OCI-LY7 (cell line): Measurements from ENCODE around the gene MLF1. TPM values are rescaled to one million over a fixed set of nuclear protein-coding genes. Genes with fewer than 3 reads are reported as not detected.
"Not testable (repeated sequence)": the region's sequence is repeated elsewhere in the genome, so short reads cannot be mapped to it uniquely, and the experiment has no call there.

ENCODE experiments used
- BruUV-seq: library from RNA; stranded (reverse); fragments of 400-500 nt; replicated peaks from 2 replicates; lab custom pipeline; 2021; lab: Mats Ljungman, UMichigan
- CTCF ChIA-PET: fragments of 300-600 bp; sonication (Branson Sonifier 250); formaldehyde crosslinking; loops from one replicate; lab custom pipeline; 2022; ENCODE audit warnings: antibody characterized with exemption; ENCODE audit not compliant: unreplicated experiment; lab: Charles Lee
- POLR2A ChIA-PET: fragments of 300-600 bp; sonication (Branson Sonifier 250); formaldehyde crosslinking; loops from one replicate; lab custom pipeline; 2022; ENCODE audit warnings: antibody characterized with exemption; lab: Charles Lee
- DNase-seq: peaks from one replicate; pipeline ENCODE4 v3.0.0-alpha.2; 2015; ENCODE audit warnings: low spot score
- H2AFZ ChIP-seq: fragments of 200-600 bp; sonication (generic), shearing (Covaris generic); 2 replicates; pipeline ENCODE4 v1.6.1; 2014; ENCODE audit warnings: mild to moderate bottlenecking, antibody characterized with exemption, low read length, moderate library complexity
- H3K27ac ChIP-seq: fragments of 200-600 bp; sonication (generic); 2 replicates; pipeline ENCODE4 v1.5.1; 2014; ENCODE audit warnings: mixed run types, low read depth, mild to moderate bottlenecking, moderate library complexity, low read length, inconsistent platforms; ENCODE audit not compliant: poor library complexity, severe bottlenecking
- H3K36me3 ChIP-seq: fragments of 200-600 bp; sonication (generic); 2 replicates; pipeline ENCODE4 v1.6.1; 2014; ENCODE audit warnings: mild to moderate bottlenecking, antibody characterized with exemption, low read length, moderate library complexity, mixed read lengths; ENCODE audit not compliant: insufficient read depth
- H3K4me1 ChIP-seq: fragments of 200-600 bp; sonication (generic); 2 replicates; pipeline ENCODE4 v1.5.1; 2014; ENCODE audit warnings: mild to moderate bottlenecking, low read length; ENCODE audit not compliant: insufficient read depth, poor library complexity, severe bottlenecking
- H3K4me2 ChIP-seq: fragments of 200-600 bp; sonication (generic); 2 replicates; pipeline ENCODE4 v1.6.1; 2014; ENCODE audit warnings: mild to moderate bottlenecking, low read length
- H3K4me3 ChIP-seq: fragments of 200-600 bp; sonication (generic); 2 replicates; pipeline ENCODE4 v1.5.1; 2014; ENCODE audit warnings: mild to moderate bottlenecking, low read depth, low read length; ENCODE audit not compliant: poor library complexity, severe bottlenecking
- H3K79me2 ChIP-seq: fragments of 200-600 bp; sonication (generic); 2 replicates; pipeline ENCODE4 v1.6.1; 2016; ENCODE audit warnings: low read depth, mild to moderate bottlenecking, low read length, moderate library complexity, mixed read lengths; ENCODE audit not compliant: insufficient read depth
- H3K9me2 ChIP-seq: fragments of 200-600 bp; sonication (generic); 2 replicates; pipeline ENCODE4 v1.6.1; 2016; ENCODE audit warnings: mild to moderate bottlenecking, low read length, mixed read lengths; ENCODE audit not compliant: insufficient read depth
- H3K9me3 ChIP-seq: fragments of 200-600 bp; sonication (generic); 2 replicates; pipeline ENCODE4 v1.6.1; 2014; ENCODE audit warnings: mild to moderate bottlenecking, mixed run types, low read length, mixed read lengths
- H4K20me1 ChIP-seq: fragments of 200-600 bp; sonication (generic); 2 replicates; pipeline ENCODE4 v1.6.1; 2014; ENCODE audit warnings: mild to moderate bottlenecking, antibody characterized with exemption, low read length, moderate library complexity, mixed read lengths; ENCODE audit not compliant: insufficient read depth
- CTCF ChIP-seq: fragments of 200-600 bp; sonication (generic); conservative IDR thresholded peaks from 2 replicates; pipeline ENCODE4 v1.5.1; 2014; ENCODE audit warnings: mild to moderate bottlenecking, antibody characterized with exemption, low read length, moderate library complexity, mixed read lengths
- EZH2phosphoT487 ChIP-seq: fragments of 200-600 bp; sonication (generic); IDR thresholded peaks from 2 replicates; pipeline ENCODE4 v1.6.1; 2018; ENCODE audit warnings: low read depth, borderline replicate concordance, mild to moderate bottlenecking, mixed run types, antibody characterized with exemption, low read length, moderate library complexity, mixed read lengths
- intact Hi-C: fragments of 100-400 bp; cut with micrococcal nuclease; formaldehyde crosslinking; loops from one replicate; pipeline ENCODE4 v1.10.0; 2022; ENCODE audit not compliant: unreplicated experiment
- total RNA-seq, 2 experiments: library from RNA; depleted of rRNA in 1 of 2; stranded (reverse); fragments of >200 nt in 1 of 2; shearing (Covaris generic) in 1 of 2; gene quantifications; 2 replicates each; pipeline ENCODE4 v1.2.3, GENCODE V29; 2014 to 2022

MLF1 gene
- total RNA-seq, 2 experiments from 2014 or later = not detected

GRCh38 chr3:158548691-158549090 lies 22.3 kb upstream of the MLF1 start:
- DNase-seq = no peak
- POLR2A ChIA-PET = no interaction called here
- TF ChIP-seq CTCF = no peak
- TF ChIP-seq EZH2phosphoT487 = no peak
- no peak overlapping the region for H3K4me3 ChIP-seq
- H3K27ac ChIP-seq = no peak overlapping the region
- CTCF ChIA-PET = no interaction called here
- BruUV-seq = no TSS peak
- no peaks in the 10 kb centered on the region for H4K20me1 ChIP-seq
- H3K9me3 ChIP-seq = no peaks in the 10 kb centered on the region
- no peak overlapping the region for H2AFZ ChIP-seq
- no peaks in the 10 kb centered on the region for H3K9me2 ChIP-seq
- H3K4me2 ChIP-seq = no peak overlapping the region
- no peaks in the 10 kb centered on the region for H3K4me1 ChIP-seq
- H3K36me3 ChIP-seq = peaks cover 15% of the 10 kb centered on the region; the same call in 1 of the 2 replicates
- intact Hi-C loops = no loop called here
- H3K79me2 ChIP-seq = no peaks in the 10 kb centered on the region

GRCh38 chr3:158549938-158550337 lies 21.1 kb upstream of the MLF1 start:
- H3K4me1 ChIP-seq, H3K4me2 ChIP-seq, H3K79me2 ChIP-seq, CTCF ChIA-PET, H3K9me3 ChIP-seq, H4K20me1 ChIP-seq, POLR2A ChIA-PET, H3K4me3 ChIP-seq, DNase-seq, intact Hi-C loops, H3K27ac ChIP-seq, H3K9me2 ChIP-seq, H3K36me3 ChIP-seq, H2AFZ ChIP-seq, BruUV-seq: not testable (repeated sequence)

GRCh38 chr3:158552124-158552523 lies 18.9 kb upstream of the MLF1 start:
- POLR2A ChIA-PET = no interaction called here
- DNase-seq = no peak
- CTCF ChIA-PET = no interaction called here
- Histone ChIP-seq H3K36me3 (no peaks in the 10 kb centered on the region), H3K9me3 (no peaks in the 10 kb centered on the region), H4K20me1 (no peaks in the 10 kb centered on the region), H3K4me1 (no peaks in the 10 kb centered on the region), H2AFZ (no peak overlapping the region), H3K79me2 (no peaks in the 10 kb centered on the region), H3K27ac (no peak overlapping the region), H3K9me2 (no peaks in the 10 kb centered on the region), H3K4me2 (no peak overlapping the region), H3K4me3 (no peak overlapping the region)
- no peak for TF ChIP-seq EZH2phosphoT487
- no peak for TF ChIP-seq CTCF
- BruUV-seq = no TSS peak
- intact Hi-C loops = no loop called here
